Kidney epithelial cell (primary cell): ENCODE data around the gene STPG3. TPM values are rescaled to one million over a fixed set of nuclear protein-coding genes. Genes with fewer than 3 reads are reported as not detected.

ENCODE experiments used
- DNase-seq: peaks from one replicate; pipeline ENCODE4 v3.0.0-alpha.2; 2010; ENCODE audit warnings: low read depth
- H3K27me3 ChIP-seq: 2 replicates; pipeline ENCODE4 v1.6.0; 2011; ENCODE audit warnings: low read length; ENCODE audit not compliant: control insufficient read depth, insufficient read depth
- H3K36me3 ChIP-seq: 2 replicates; pipeline ENCODE4 v1.5.1; 2011; ENCODE audit warnings: low read length; ENCODE audit not compliant: control insufficient read depth, insufficient read depth
- H3K4me3 ChIP-seq: 2 replicates; pipeline ENCODE4 v1.5.1; 2011; ENCODE audit warnings: low read depth, mild to moderate bottlenecking, control low read depth, low read length
- total RNA-seq: library from RNA; depleted of rRNA; stranded (reverse); fragments of >200 nt; gene quantifications from 2 replicates; pipeline ENCODE4 v1.2.3, GENCODE V29; 2015
- TF ChIP-seq, protein P1 (sequence below): IDR thresholded peaks from 2 replicates; pipeline ENCODE4 v1.5.1; 2011; ENCODE audit warnings: mild to moderate bottlenecking, moderate library complexity, low read length, control low read depth, inconsistent platforms; ENCODE audit not compliant: insufficient read depth, poor library complexity, severe bottlenecking

The STPG3 gene
- total RNA-seq, 1 donor from 2014 or later: not detected

GRCh38 chr9:137211532-137211931, 39.6 kb upstream of the STPG3 start:
- no peak for DNase-seq
- Histone ChIP-seq H3K36me3 (no peaks in the 10 kb centered on the region), H3K4me3 (no peak overlapping the region), H3K27me3 (no peaks in the 10 kb centered on the region)
- TF ChIP-seq, protein P1, sequence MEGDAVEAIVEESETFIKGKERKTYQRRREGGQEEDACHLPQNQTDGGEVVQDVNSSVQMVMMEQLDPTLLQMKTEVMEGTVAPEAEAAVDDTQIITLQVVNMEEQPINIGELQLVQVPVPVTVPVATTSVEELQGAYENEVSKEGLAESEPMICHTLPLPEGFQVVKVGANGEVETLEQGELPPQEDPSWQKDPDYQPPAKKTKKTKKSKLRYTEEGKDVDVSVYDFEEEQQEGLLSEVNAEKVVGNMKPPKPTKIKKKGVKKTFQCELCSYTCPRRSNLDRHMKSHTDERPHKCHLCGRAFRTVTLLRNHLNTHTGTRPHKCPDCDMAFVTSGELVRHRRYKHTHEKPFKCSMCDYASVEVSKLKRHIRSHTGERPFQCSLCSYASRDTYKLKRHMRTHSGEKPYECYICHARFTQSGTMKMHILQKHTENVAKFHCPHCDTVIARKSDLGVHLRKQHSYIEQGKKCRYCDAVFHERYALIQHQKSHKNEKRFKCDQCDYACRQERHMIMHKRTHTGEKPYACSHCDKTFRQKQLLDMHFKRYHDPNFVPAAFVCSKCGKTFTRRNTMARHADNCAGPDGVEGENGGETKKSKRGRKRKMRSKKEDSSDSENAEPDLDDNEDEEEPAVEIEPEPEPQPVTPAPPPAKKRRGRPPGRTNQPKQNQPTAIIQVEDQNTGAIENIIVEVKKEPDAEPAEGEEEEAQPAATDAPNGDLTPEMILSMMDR: no peak

- Histone ChIP-seq H3K27me3 (no peaks in the 10 kb centered on the region), H3K4me3 (no peak overlapping the region), H3K36me3 (no peaks in the 10 kb centered on the region)
- TF ChIP-seq, protein P1: no peak
- DNase-seq: no peak
Observed at GRCh38 chr9:137212520-137212919, 38.6 kb upstream of the STPG3 start.

GRCh38 chr9:137213160-137214060, 37.7 kb upstream of the STPG3 start:
- Histone ChIP-seq H3K36me3 (no peaks in the 10 kb centered on the region), H3K27me3 (no peaks in the 10 kb centered on the region)
- TF ChIP-seq, protein P1: peak; percentile 30

GRCh38 chr9:137214620-137215019, 36.5 kb upstream of the STPG3 start:
- Histone ChIP-seq H3K4me3 (no peak overlapping the region), H3K27me3 (no peaks in the 10 kb centered on the region), H3K36me3 (no peaks in the 10 kb centered on the region)
- no peak for DNase-seq
- TF ChIP-seq, protein P1: no peak

More at GRCh38 chr9:137213160-137214060, 37.7 kb upstream of the STPG3 start:
- DNase-seq: no peak
- H3K4me3 ChIP-seq: no peak overlapping the region

GRCh38 chr9:137215196-137215986, 35.7 kb upstream of the STPG3 start:
- Histone ChIP-seq H3K36me3 (no peaks in the 10 kb centered on the region), H3K27me3 (no peaks in the 10 kb centered on the region)
- DNase-seq: no peak

More at GRCh38 chr9:137215196-137215986, 35.7 kb upstream of the STPG3 start:
- H3K4me3 ChIP-seq: no peak overlapping the region
- TF ChIP-seq, protein P1: no peak
